IMR-90 (cell line): Measurements from ENCODE around the gene ZNF654. TPM values are rescaled to one million over a fixed set of nuclear protein-coding genes. Genes with fewer than 3 reads are reported as not detected.

Experiments used
- ATAC-seq: fragments of 200-7000 bp; cut with Tn5 transposase; 2 replicates; pipeline ENCODE4 v1.9.1; 2020; ENCODE audit warnings: low read depth, mild to moderate bottlenecking, moderate library complexity
- BruUV-seq: library from RNA; stranded (reverse); fragments of 400-500 nt; replicated peaks from 2 replicates; lab custom pipeline; 2021; lab: Mats Ljungman, UMichigan
- CTCF ChIA-PET: fragments of 300-600 bp; formaldehyde crosslinking; extraction: SDS; loops from one replicate; lab custom pipeline; 2021; ENCODE audit warnings: antibody characterized with exemption; lab: Yijun Ruan, JAX
- POLR2A ChIA-PET: fragments of 300-600 bp; sonication (Branson Sonifier 250); formaldehyde crosslinking; loops from one replicate; lab custom pipeline; 2022; ENCODE audit warnings: antibody characterized with exemption; ENCODE audit not compliant: unreplicated experiment; lab: Charles Lee
- DNase-seq: peaks from one replicate; pipeline ENCODE4 v3.0.0; 2013
- H2AFZ ChIP-seq: replicated peaks from 2 replicates; pipeline ENCODE3; 2013; ENCODE audit warnings: low read length, mild to moderate bottlenecking; ENCODE audit not compliant: poor library complexity
- H2AK5ac ChIP-seq: 2 replicates; pipeline ENCODE4 v1.6.1; 2013; ENCODE audit warnings: low read depth, low read length, inconsistent platforms
- H2AK9ac ChIP-seq: replicated peaks from 2 replicates; pipeline ENCODE3; 2013; ENCODE audit warnings: mild to moderate bottlenecking, low read depth, low read length, moderate library complexity; ENCODE audit not compliant: poor library complexity
- H2BK120ac ChIP-seq: 2 replicates; pipeline ENCODE4 v1.6.1; 2013; ENCODE audit warnings: low read depth, low read length, inconsistent platforms
- H2BK15ac ChIP-seq: 3 replicates; pipeline ENCODE4 v1.6.1; 2013; ENCODE audit warnings: low read depth, low read length, inconsistent platforms
- H2BK20ac ChIP-seq: 2 replicates; pipeline ENCODE4 v1.6.1; 2013; ENCODE audit warnings: low read depth, mild to moderate bottlenecking, inconsistent platforms, low read length, moderate library complexity
- H2BK5ac ChIP-seq: 2 replicates; pipeline ENCODE4 v1.6.1; 2013; ENCODE audit warnings: mild to moderate bottlenecking, low read depth, low read length, inconsistent platforms; ENCODE audit not compliant: poor library complexity, severe bottlenecking
- H3K14ac ChIP-seq: replicated peaks from 2 replicates; pipeline ENCODE4 v1.6.1; 2013; ENCODE audit warnings: low read depth, low read length, inconsistent platforms
- H3K18ac ChIP-seq: 2 replicates; pipeline ENCODE4 v1.6.1; 2013; ENCODE audit warnings: low read depth, low read length, control low read depth
- H3K23ac ChIP-seq: 2 replicates; pipeline ENCODE4 v1.6.1; 2013; ENCODE audit warnings: low read depth, low read length, inconsistent platforms
- H3K27ac ChIP-seq: 2 replicates; pipeline ENCODE4 v1.5.1; 2013; ENCODE audit warnings: mild to moderate bottlenecking, control low read depth, low read length; ENCODE audit not compliant: insufficient read depth
- H3K27me3 ChIP-seq: 2 replicates; pipeline ENCODE4 v1.6.1; 2013; ENCODE audit warnings: low read length; ENCODE audit not compliant: control insufficient read depth, insufficient read depth
- H3K36me3 ChIP-seq: 2 replicates; pipeline ENCODE4 v1.6.1; 2013; ENCODE audit warnings: low read length, mixed read lengths; ENCODE audit not compliant: control insufficient read depth, insufficient read depth
- H3K4ac ChIP-seq: 2 replicates; pipeline ENCODE4 v1.6.1; 2013; ENCODE audit warnings: low read depth, low read length, inconsistent platforms
- H3K4me1 ChIP-seq: 2 replicates; pipeline ENCODE4 v1.6.1; 2013; ENCODE audit warnings: low read length, mixed read lengths; ENCODE audit not compliant: control insufficient read depth, insufficient read depth
- H3K4me2 ChIP-seq: 2 replicates; pipeline ENCODE4 v1.6.1; 2013; ENCODE audit warnings: low read depth, mild to moderate bottlenecking, control low read depth, low read length, moderate library complexity
- H3K4me3 ChIP-seq: 2 replicates; pipeline ENCODE4 v1.5.1; 2013; ENCODE audit warnings: low read depth, mild to moderate bottlenecking, control low read depth, low read length, moderate library complexity; ENCODE audit not compliant: insufficient read depth
- H3K56ac ChIP-seq: 2 replicates; pipeline ENCODE4 v1.6.1; 2013; ENCODE audit warnings: low read length, inconsistent platforms; ENCODE audit not compliant: insufficient read depth; ENCODE audit errors: extremely low read depth
- H3K79me1 ChIP-seq, 2 experiments: 2 replicates each; pipeline ENCODE4 v1.6.1; 2013; ENCODE audit warnings: low read length in 2 of 2, inconsistent platforms in 1 of 2, low read depth in 1 of 2
- H3K9ac ChIP-seq: 2 replicates; pipeline ENCODE4 v1.6.1; 2013; ENCODE audit warnings: low read depth, low read length, control low read depth
- H3K9me1 ChIP-seq: 2 replicates; pipeline ENCODE4 v1.6.1; 2013; ENCODE audit warnings: low read length, inconsistent platforms; ENCODE audit not compliant: insufficient read depth
- H3K9me3 ChIP-seq: 2 replicates; pipeline ENCODE4 v1.6.1; 2013; ENCODE audit warnings: low read length; ENCODE audit not compliant: control insufficient read depth, insufficient read depth
- H4K20me1 ChIP-seq: 2 replicates; pipeline ENCODE4 v1.6.1; 2013; ENCODE audit warnings: low read length, inconsistent platforms; ENCODE audit not compliant: insufficient read depth
- H4K5ac ChIP-seq: 2 replicates; pipeline ENCODE4 v1.6.1; 2013; ENCODE audit warnings: mild to moderate bottlenecking, low read depth, low read length, control low read depth
- H4K8ac ChIP-seq, 2 experiments: 2 replicates each; pipeline ENCODE4 v1.6.1; 2013; ENCODE audit warnings: low read depth in 2 of 2, low read length in 2 of 2, control low read depth in 1 of 2, inconsistent platforms in 1 of 2
- H4K91ac ChIP-seq: 2 replicates; pipeline ENCODE4 v1.6.1; 2013; ENCODE audit warnings: low read depth, low read length, inconsistent platforms; ENCODE audit not compliant: insufficient read depth
- CEBPB ChIP-seq: IDR thresholded peaks from 2 replicates; pipeline ENCODE4 v1.6.1; 2012; ENCODE audit warnings: low read depth, low read length, improper control_type of control experiment
- ELK1 ChIP-seq: fragments of 150-350 bp; IDR thresholded peaks from 2 replicates; pipeline ENCODE4 v1.6.1; 2016; ENCODE audit warnings: low read depth, mild to moderate bottlenecking, low read length, moderate library complexity, borderline replicate concordance
- MAFK ChIP-seq: IDR thresholded peaks from 2 replicates; pipeline ENCODE4 v1.6.1; 2012; ENCODE audit warnings: low read depth, low read length, improper control_type of control experiment
- MAZ ChIP-seq: IDR thresholded peaks from 2 replicates; pipeline ENCODE4 v1.6.1; 2012; ENCODE audit warnings: low read depth, mild to moderate bottlenecking, low read length, improper control_type of control experiment, moderate library complexity, borderline replicate concordance
- MXI1 ChIP-seq: IDR thresholded peaks from 2 replicates; pipeline ENCODE4 v1.6.1; 2012; ENCODE audit warnings: low read depth, mild to moderate bottlenecking, low read length, moderate library complexity, borderline replicate concordance
- NFE2L2 ChIP-seq: fragments of 150-350 bp; IDR thresholded peaks from 2 replicates; pipeline ENCODE4 v1.6.1; 2016; ENCODE audit warnings: low read depth, mild to moderate bottlenecking, low read length
- POLR2A ChIP-seq: IDR thresholded peaks from 2 replicates; pipeline ENCODE4 v1.6.1; 2012; ENCODE audit warnings: mild to moderate bottlenecking, low read depth, low read length
- RAD21 ChIP-seq: IDR thresholded peaks from 2 replicates; pipeline ENCODE4 v1.6.1; 2012; ENCODE audit warnings: low read length, improper control_type of control experiment
- RCOR1 ChIP-seq: IDR thresholded peaks from 2 replicates; pipeline ENCODE4 v1.6.1; 2012; ENCODE audit warnings: mild to moderate bottlenecking, low read length, improper control_type of control experiment; ENCODE audit not compliant: insufficient replicate concordance
- RFX5 ChIP-seq: IDR thresholded peaks from 2 replicates; pipeline ENCODE4 v1.8.0; 2012; ENCODE audit warnings: low read depth, mild to moderate bottlenecking, low read length, moderate library complexity
- SMC3 ChIP-seq: fragments of 150-350 bp; IDR thresholded peaks from 2 replicates; pipeline ENCODE4 v1.6.1; 2016; ENCODE audit warnings: low read depth, mild to moderate bottlenecking, antibody characterized with exemption, low read length, moderate library complexity
- WGBS, 2 experiments: methylation state at CpG; one replicate each; pipeline versions ENCODE4 v1.1.5 to v1.1.7; 2013; ENCODE audit warnings: missing lambda C conversion rate in 2 of 2; ENCODE audit not compliant: insufficient read length in 1 of 2; ENCODE audit errors: extremely low coverage in 2 of 2; 5-methylcytosine and 5-hydroxymethylcytosine counted together
- dilution Hi-C: fragments of 300-500 bp; cut with HindIII; formaldehyde crosslinking; loops from one replicate; pipeline ENCODE4 v1.14.3; 2018; ENCODE audit warnings: low sequenced_read_pairs; ENCODE audit not compliant: unreplicated experiment
- in situ Hi-C: fragments of 300-500 bp; cut with MboI; formaldehyde crosslinking; loops from 3 replicates; pipeline ENCODE4 v1.14.3; 2019; ENCODE audit warnings: low sequenced_read_pairs, inconsistent platforms, mixed read lengths
- intact Hi-C: fragments of 100-400 bp; cut with micrococcal nuclease; formaldehyde crosslinking; loops from 2 replicates; pipeline ENCODE4 v1.10.0; 2022
- polyA plus RNA-seq, 3 experiments: library from polyadenylated mRNA; depleted of rRNA; stranded (reverse); fragments of >200 nt; gene quantifications; 2 replicates each; pipeline ENCODE4 v1.2.3, GENCODE V29; 2012; ENCODE audit warnings: low replicate concordance in 1 of 3
- total RNA-seq: library from RNA; depleted of rRNA; stranded (reverse); fragments of >200 nt; gene quantifications from 2 replicates; pipeline ENCODE4 v1.2.3, GENCODE V29; 2012
- TF ChIP-seq, protein P1 (sequence below): fragments of 150-350 bp; IDR thresholded peaks from 2 replicates; pipeline ENCODE4 v1.6.1; 2017; ENCODE audit warnings: mild to moderate bottlenecking, antibody characterized with exemption, low read length, low read depth

ZNF654 gene
- total and polyA plus RNA-seq, 2 of the 4 experiments (the other 2 are of a cell fraction), result 3.3 to 11.5 TPM

DNA sequence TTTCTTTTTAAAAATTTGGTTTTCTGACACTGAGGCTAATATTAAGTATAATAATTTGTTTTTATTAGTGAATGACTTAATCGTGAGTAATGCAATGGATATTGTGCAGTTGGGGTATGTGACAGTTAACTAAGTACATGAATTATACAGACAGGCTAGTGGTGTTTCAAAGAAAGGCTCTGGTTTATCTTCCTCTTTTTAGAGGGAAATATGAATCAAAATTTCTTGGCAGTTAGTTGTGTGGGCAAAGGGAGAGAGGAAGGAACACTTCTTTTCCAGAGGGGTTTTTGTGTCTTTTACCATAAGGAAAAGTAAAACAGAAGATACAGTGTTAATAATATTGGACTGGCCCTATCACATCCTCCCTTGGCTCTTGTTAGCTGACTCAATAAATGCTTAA is 2.7 kb downstream of the ZNF654 start:
- Histone ChIP-seq H3K27ac (no peak overlapping the region), H2BK15ac (no peak overlapping the region), H3K79me1 (peaks cover 11 to 40% of the 10 kb centered on the region in 2 experiments), H4K20me1 (peaks cover 36% of the 10 kb centered on the region), H2AK5ac (no peak overlapping the region), H4K5ac (no peak overlapping the region), H3K9me3 (no peaks in the 10 kb centered on the region), H3K4me1 (0 out of 2 replicates have a peak, but pooled peaks cover 1% of the 10 kb centered on the region), H2BK5ac (no peak overlapping the region), H3K36me3 (no peaks in the 10 kb centered on the region), H4K91ac (no peak overlapping the region), H3K18ac (no peak overlapping the region), H3K4me2 (peak overlapping the region; percentile 67), H2AK9ac (no peak overlapping the region), H3K9me1 (no peaks in the 10 kb centered on the region), H4K8ac (no peak overlapping the region; a peak in 1 of 4 replicates), H3K23ac (no peak overlapping the region), H2AFZ (no peak overlapping the region), H3K14ac (no peak overlapping the region), H3K27me3 (no peaks in the 10 kb centered on the region), H2BK20ac (no peak overlapping the region), H3K9ac (no peak overlapping the region), H3K4me3 (no peak overlapping the region), H3K56ac (no peak overlapping the region), H3K4ac (no peak overlapping the region), H2BK120ac (no peak overlapping the region)
- ChIA-PET POLR2A (no interaction called here), CTCF (no interaction called here)
- no peak for ATAC-seq
- WGBS, 2 experiments, result no CpG with 5 or more reads among the region's 1 CpG
- in situ Hi-C loops (no loop called here), intact Hi-C loops (loop anchor here (2.0 kb wide), 1 partner anchor 15 kb away; no protein-coding TSS in a partner anchor), dilution Hi-C loops (no loop called here)
- no peak for TF ChIP-seq RCOR1
- no peak for TF ChIP-seq MAFK
- TF ChIP-seq MXI1, result no peak
- no peak for TF ChIP-seq SMC3
- TF ChIP-seq ELK1, result no peak
- TF ChIP-seq RFX5, result no peak
- no peak for TF ChIP-seq NFE2L2
- TF ChIP-seq RAD21, result no peak
- no peak for TF ChIP-seq CEBPB
- TF ChIP-seq MAZ, result no peak
- no peak for TF ChIP-seq POLR2A
- TF ChIP-seq, protein P1, sequence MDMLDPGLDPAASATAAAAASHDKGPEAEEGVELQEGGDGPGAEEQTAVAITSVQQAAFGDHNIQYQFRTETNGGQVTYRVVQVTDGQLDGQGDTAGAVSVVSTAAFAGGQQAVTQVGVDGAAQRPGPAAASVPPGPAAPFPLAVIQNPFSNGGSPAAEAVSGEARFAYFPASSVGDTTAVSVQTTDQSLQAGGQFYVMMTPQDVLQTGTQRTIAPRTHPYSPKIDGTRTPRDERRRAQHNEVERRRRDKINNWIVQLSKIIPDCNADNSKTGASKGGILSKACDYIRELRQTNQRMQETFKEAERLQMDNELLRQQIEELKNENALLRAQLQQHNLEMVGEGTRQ, result no peak
- DNase-seq, result no peak
- BruUV-seq, result TSS peak; percentile 25
